Skin epidermis (tissue), 12 donors: ENCODE measurements around the gene BEST1.

ENCODE experiments used
- H3K27ac ChIP-seq, 21 experiments: fragments of 200-600 bp; sonication (generic) in 11 of 21; one replicate each; pipeline ENCODE4 v1.5.0; 2020; ENCODE audit warnings: mild to moderate bottlenecking in 3 of 21, inconsistent platforms in 2 of 21, moderate library complexity in 2 of 21
- H3K4me3 ChIP-seq, 7 experiments: fragments of 200-600 bp; sonication (generic) in 2 of 7; one replicate each; pipeline ENCODE4 v1.5.0; 2020; ENCODE audit warnings: inconsistent platforms in 2 of 7, mild to moderate bottlenecking in 2 of 7, moderate library complexity in 1 of 7

Gene BEST1

GRCh38 chr11:61972112-61972671, 22.0 kb downstream of the BEST1 start:
- H3K4me3 ChIP-seq, result no peak overlapping the region
- peak overlapping the region; percentile 49 to 100 (median 95) for H3K27ac ChIP-seq

- Histone ChIP-seq H3K4me3 (no peak overlapping the region), H3K27ac (peak overlapping the region in 20 of 21 experiments; percentile 75 to 100 (median 96))
These were observed 22.7 kb downstream of the BEST1 start for GRCh38 chr11:61972672-61973475.

- peak overlapping the region in 20 of 21 experiments; percentile 73 to 100 (median 96) for H3K27ac ChIP-seq
These were observed 23.5 kb downstream of the BEST1 start for GRCh38 chr11:61973476-61974162.

GRCh38 chr11:61974766-61975631, 24.8 kb downstream of the BEST1 start:
- Histone ChIP-seq H3K27ac (peak overlapping the region in 7 of 21 experiments; percentile 2 to 98 (median 34)), H3K4me3 (no peak overlapping the region)

More at GRCh38 chr11:61973476-61974162, 23.5 kb downstream of the BEST1 start:
- no peak overlapping the region for H3K4me3 ChIP-seq

- H3K4me3 ChIP-seq, result no peak overlapping the region
- H3K27ac ChIP-seq, result peak overlapping the region in 2 of 21 experiments; percentile 2 to 52
These were observed 25.7 kb downstream of the BEST1 start for GRCh38 chr11:61975638-61976419.

- no peak overlapping the region for H3K27ac ChIP-seq
- no peak overlapping the region for H3K4me3 ChIP-seq
These were observed 26.3 kb downstream of the BEST1 start for GRCh38 chr11:61976420-61976800.

GRCh38 chr11:61976813-61977475, 26.8 kb downstream of the BEST1 start:
- Histone ChIP-seq H3K27ac (no peak overlapping the region), H3K4me3 (no peak overlapping the region)

- Histone ChIP-seq H3K4me3 (no peak overlapping the region), H3K27ac (peak overlapping the region in 5 of 21 experiments; percentile 10 to 54 (median 14))
These were observed 28.8 kb downstream of the BEST1 start for GRCh38 chr11:61978703-61979661.

GRCh38 chr11:61980783-61981541, 30.8 kb downstream of the BEST1 start:
- peak overlapping the region in 2 of 21 experiments; percentile 2 to 47 for H3K27ac ChIP-seq
- no peak overlapping the region for H3K4me3 ChIP-seq

- H3K4me3 ChIP-seq, result no peak overlapping the region
- H3K27ac ChIP-seq, result no peak overlapping the region
These were observed 33.3 kb downstream of the BEST1 start for GRCh38 chr11:61983419-61983818.

- Histone ChIP-seq H3K4me3 (no peak overlapping the region), H3K27ac (no peak overlapping the region)
These were observed 35.7 kb downstream of the BEST1 start for GRCh38 chr11:61985869-61986268.

GRCh38 chr11:61994981-61995380, 44.8 kb downstream of the BEST1 start:
- no peak overlapping the region for H3K4me3 ChIP-seq

GRCh38 chr11:61996933-61997332, 46.8 kb downstream of the BEST1 start:
- Histone ChIP-seq H3K4me3 (no peak overlapping the region), H3K27ac (no peak overlapping the region)

More at GRCh38 chr11:61994981-61995380, 44.8 kb downstream of the BEST1 start:
- no peak overlapping the region for H3K27ac ChIP-seq

GRCh38 chr11:61999141-61999975, 49.2 kb downstream of the BEST1 start:
- no peak overlapping the region for H3K27ac ChIP-seq

GRCh38 chr11:62000539-62001446, 50.6 kb downstream of the BEST1 start:
- H3K27ac ChIP-seq, result no peak overlapping the region

More at GRCh38 chr11:61999141-61999975, 49.2 kb downstream of the BEST1 start:
- H3K4me3 ChIP-seq, result no peak overlapping the region

More at GRCh38 chr11:62000539-62001446, 50.6 kb downstream of the BEST1 start:
- no peak overlapping the region for H3K4me3 ChIP-seq
